Transverse colon (tissue), 4 donors: ENCODE results near the gene ASL. TPM values are rescaled to one million over a fixed set of nuclear protein-coding genes. Genes with fewer than 3 reads are reported as not detected.
"Not testable (repeated sequence)": the region's sequence is repeated elsewhere in the genome, so short reads cannot be mapped to it uniquely, and the experiment has no call there.

Experiments
- DNase-seq: peaks from one replicate; pipeline ENCODE4 v3.0.0-alpha.2; 2019
- H3K27ac ChIP-seq, 4 donors: fragments of 200-600 bp; sonication (generic); 2 replicates each; pipeline ENCODE4 v1.5.1; 2016 to 2018; ENCODE audit warnings: inconsistent platforms in 4 of 4
- H3K27me3 ChIP-seq: fragments of 200-600 bp; sonication (generic); 2 replicates; pipeline ENCODE4 v1.5.1; 2017; ENCODE audit warnings: inconsistent platforms
- H3K36me3 ChIP-seq, 4 donors: fragments of 200-600 bp; sonication (generic); 2 replicates each; pipeline ENCODE4 v1.5.1; 2017 to 2019; ENCODE audit warnings: inconsistent platforms in 4 of 4
- H3K4me1 ChIP-seq, 4 donors: fragments of 200-600 bp; sonication (generic); 2 replicates each; pipeline ENCODE4 v1.5.1; 2017 to 2020; ENCODE audit warnings: inconsistent platforms in 4 of 4
- H3K4me3 ChIP-seq, 4 donors: fragments of 200-600 bp; sonication (generic); 1 replicate in 1 of 4; 2 replicates in 3 of 4; pipeline versions ENCODE4 v1.5.1 to v1.6.1; 2017 to 2019; ENCODE audit warnings: inconsistent platforms in 4 of 4
- H3K9me3 ChIP-seq, 2 donors: fragments of 200-600 bp; sonication (generic); 2 replicates each; pipeline ENCODE4 v1.5.1; 2017 to 2019; ENCODE audit warnings: inconsistent platforms in 2 of 2
- EP300 ChIP-seq: sonication (generic); formaldehyde crosslinking; IDR thresholded peaks from one replicate; pipeline ENCODE4 v1.6.1; 2017; ENCODE audit warnings: antibody characterized with exemption, low read depth
- POLR2A ChIP-seq: fragments of 450-650 bp; IDR thresholded peaks from one replicate; pipeline ENCODE4 v1.6.1; 2016; ENCODE audit warnings: antibody characterized with exemption, mild to moderate bottlenecking, moderate library complexity
- POLR2AphosphoS5 ChIP-seq, 3 donors: sonication (generic); formaldehyde crosslinking; IDR thresholded peaks; one replicate each; pipeline ENCODE4 v1.6.1; 2016; ENCODE audit warnings: antibody characterized with exemption in 3 of 3
- WGBS, 2 donors: methylation state at CpG; one replicate each; pipeline ENCODE4 v1.1.5; 2018; ENCODE audit warnings: low coverage in 1 of 2; 5-methylcytosine and 5-hydroxymethylcytosine counted together
- in situ Hi-C, 4 donors: fragments of 200-750 bp; cut with MboI; loops; one replicate each; pipeline versions ENCODE4 v1.15.0 to v1.15.1; 2017; ENCODE audit warnings: low sequenced_read_pairs in 3 of 4, low pct_ligation_motif_present in 1 of 4, low pct_unique_long_range_greater_than_20kb in 1 of 4
- intact Hi-C: fragments of 100-400 bp; cut with DNase I; formaldehyde crosslinking; loops from one replicate; pipeline ENCODE4 v1.15.1; 2023; ENCODE audit warnings: low total_unique reads
- total RNA-seq, 4 donors: library from RNA; depleted of rRNA; stranded (reverse); fragments of >200 nt; gene quantifications; one replicate each; pipeline ENCODE4 v1.1.0, GENCODE V29; 2016
- TF ChIP-seq, protein P1 (sequence below), 5 experiments: fragments of 200-600 bp in 3 of 5; fragments of 450-650 bp in 2 of 5; sonication (generic) in 3 of 5; IDR thresholded peaks; 1 replicate in 2 of 5; 2 replicates in 3 of 5; pipeline ENCODE4 v1.5.1; 2016 to 2017; ENCODE audit warnings: antibody characterized with exemption in 5 of 5, inconsistent platforms in 3 of 5, mild to moderate bottlenecking in 2 of 5, moderate library complexity in 1 of 5

ASL gene
- total RNA-seq, 4 donors from 2014 or later = 77.2 to 179 (median 129) TPM

DNA sequence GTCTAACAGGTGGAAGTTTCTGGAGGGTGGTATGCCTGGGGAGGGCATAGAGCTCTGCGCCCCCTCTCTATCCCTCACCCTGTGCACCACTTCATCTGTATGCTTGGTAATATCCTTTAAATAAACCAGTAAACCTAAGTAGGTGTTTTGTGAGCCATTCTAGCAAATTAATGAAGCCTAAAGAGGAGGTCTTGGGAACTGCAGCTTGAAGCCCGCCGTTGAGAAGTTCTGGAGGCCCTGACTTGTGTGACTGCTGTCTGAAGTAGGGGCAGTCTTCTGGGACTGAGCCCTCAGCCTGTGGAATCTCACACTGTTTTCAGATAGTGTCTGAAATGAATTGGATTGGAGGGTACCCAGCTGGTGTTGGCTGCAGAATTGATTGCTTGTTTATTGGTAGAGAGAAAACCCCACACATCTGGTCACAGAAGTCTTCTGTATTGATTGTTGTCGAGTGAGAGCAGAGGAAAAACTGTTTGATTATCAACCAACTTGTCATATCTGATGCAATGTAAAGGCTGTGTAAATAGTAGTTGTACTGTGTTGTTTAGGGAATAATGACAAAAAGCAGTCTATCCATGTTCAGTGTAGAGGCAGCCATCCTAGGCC is 43.7 kb downstream of the ASL start:
- Histone ChIP-seq H3K27ac (no peak overlapping the region), H3K9me3 (no peaks in the 10 kb centered on the region), H3K27me3 (no peaks in the 10 kb centered on the region), H3K4me3 (no peak overlapping the region), H3K4me1 (peaks cover 21 to 48% (median 25%) of the 10 kb centered on the region in 4 donors), H3K36me3 (no peaks in the 10 kb centered on the region)
- in situ Hi-C loops (no loop called here), intact Hi-C loops (no loop called here)
- WGBS, 2 donors = 60 to 85% methylated on average over 1 to 4 of the region's 4 CpGs
- DNase-seq = no peak
- no peak for TF ChIP-seq POLR2A
- TF ChIP-seq POLR2AphosphoS5 (IDR thresholded peaks at IDR 0.05) = no peak
- TF ChIP-seq, protein P1, sequence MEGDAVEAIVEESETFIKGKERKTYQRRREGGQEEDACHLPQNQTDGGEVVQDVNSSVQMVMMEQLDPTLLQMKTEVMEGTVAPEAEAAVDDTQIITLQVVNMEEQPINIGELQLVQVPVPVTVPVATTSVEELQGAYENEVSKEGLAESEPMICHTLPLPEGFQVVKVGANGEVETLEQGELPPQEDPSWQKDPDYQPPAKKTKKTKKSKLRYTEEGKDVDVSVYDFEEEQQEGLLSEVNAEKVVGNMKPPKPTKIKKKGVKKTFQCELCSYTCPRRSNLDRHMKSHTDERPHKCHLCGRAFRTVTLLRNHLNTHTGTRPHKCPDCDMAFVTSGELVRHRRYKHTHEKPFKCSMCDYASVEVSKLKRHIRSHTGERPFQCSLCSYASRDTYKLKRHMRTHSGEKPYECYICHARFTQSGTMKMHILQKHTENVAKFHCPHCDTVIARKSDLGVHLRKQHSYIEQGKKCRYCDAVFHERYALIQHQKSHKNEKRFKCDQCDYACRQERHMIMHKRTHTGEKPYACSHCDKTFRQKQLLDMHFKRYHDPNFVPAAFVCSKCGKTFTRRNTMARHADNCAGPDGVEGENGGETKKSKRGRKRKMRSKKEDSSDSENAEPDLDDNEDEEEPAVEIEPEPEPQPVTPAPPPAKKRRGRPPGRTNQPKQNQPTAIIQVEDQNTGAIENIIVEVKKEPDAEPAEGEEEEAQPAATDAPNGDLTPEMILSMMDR (IDR thresholded peaks at IDR 0.05) = no peak

DNA sequence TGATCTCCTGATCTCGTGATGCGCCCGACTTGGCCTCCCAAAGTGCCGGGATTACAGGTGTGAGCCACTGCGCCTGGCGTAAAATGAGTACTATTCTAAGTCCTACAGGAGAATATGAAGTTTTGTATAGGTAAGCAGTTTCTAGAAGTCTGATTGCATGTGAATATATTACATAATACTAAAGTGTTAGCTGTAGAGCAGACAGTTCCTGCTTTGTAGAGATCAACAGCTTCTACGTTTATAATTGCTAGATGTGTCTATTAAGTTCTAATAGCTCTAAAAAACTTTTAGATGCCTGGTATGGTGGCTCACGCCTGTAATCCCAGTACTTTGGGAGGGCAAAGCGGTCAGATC is 47.5 kb downstream of the ASL start:
- intact Hi-C loops = no loop called here
- no peak for TF ChIP-seq POLR2A
- no peak for TF ChIP-seq EP300
- TF ChIP-seq, protein P1 (IDR thresholded peaks at IDR 0.05) = no peak
- TF ChIP-seq POLR2AphosphoS5 (IDR thresholded peaks at IDR 0.05) = no peak

DNA sequence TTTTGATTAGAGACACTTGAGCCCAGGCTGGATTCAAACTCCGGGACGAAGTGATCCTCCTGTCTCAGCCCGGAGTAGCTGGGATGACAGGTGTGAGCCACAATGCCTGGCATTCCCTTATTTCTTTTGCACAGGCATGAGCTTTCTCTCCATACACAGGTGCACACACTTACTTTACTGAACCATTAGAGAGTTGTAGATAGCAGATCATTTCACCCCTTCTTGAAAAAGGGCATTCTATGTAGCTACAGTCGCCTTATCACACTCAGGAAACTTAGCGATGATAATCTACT is 48.9 kb downstream of the ASL start:
- in situ Hi-C loops, H3K27me3 ChIP-seq, H3K36me3 ChIP-seq, intact Hi-C loops, DNase-seq, H3K4me3 ChIP-seq, H3K9me3 ChIP-seq, H3K27ac ChIP-seq: not testable (repeated sequence)
- 83 to 85% methylated on average over 5 of the region's 5 CpGs for WGBS, 2 donors
- H3K4me1 ChIP-seq = peaks cover 0 to 19% (median 9%) of the 10 kb centered on the region in 4 donors

More for the DNA sequence above, 47.5 kb downstream of the ASL start:
- in situ Hi-C loops = no loop called here
- Histone ChIP-seq H3K4me3 (no peak overlapping the region), H3K27ac (no peak overlapping the region), H3K27me3 (no peaks in the 10 kb centered on the region), H3K9me3 (no peaks in the 10 kb centered on the region), H3K4me1 (peaks cover 6 to 31% (median 16%) of the 10 kb centered on the region in 4 donors), H3K36me3 (no peaks in the 10 kb centered on the region)
- DNase-seq = no peak
- WGBS, 2 donors = 83 to 95% methylated on average over 1 to 9 of the region's 9 CpGs

DNA sequence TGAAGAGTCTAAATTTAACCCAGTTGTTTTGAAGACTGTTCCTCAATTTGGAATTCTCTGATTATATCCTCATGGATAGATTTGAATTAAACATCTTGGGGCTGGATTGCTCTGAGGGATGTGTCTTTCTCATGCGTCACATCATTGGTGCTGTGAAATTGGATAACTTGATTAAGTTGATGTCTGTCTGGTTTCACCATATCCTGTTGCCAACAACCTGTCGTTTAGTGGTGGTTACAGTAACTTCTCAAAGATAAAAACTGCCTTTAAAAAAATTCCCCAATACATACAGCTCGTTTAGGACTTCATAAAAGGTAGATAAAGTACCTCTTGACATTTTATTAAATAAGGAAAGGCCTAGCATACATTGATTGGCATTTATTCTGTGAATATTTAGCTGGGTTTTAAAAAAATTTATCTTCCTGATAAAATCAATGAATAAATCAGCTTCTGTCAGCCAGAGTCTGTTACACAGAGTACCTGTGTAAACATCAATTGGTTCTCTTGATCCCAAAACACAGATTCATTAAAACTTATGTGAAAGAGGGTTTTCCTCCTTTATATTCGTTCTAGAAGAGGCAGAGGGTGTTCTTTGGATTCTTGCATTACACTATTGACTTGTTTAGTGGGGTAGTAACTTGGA is 49.6 kb downstream of the ASL start:
- intact Hi-C loops = no loop called here
- peaks cover 0 to under 1% (median 0%) of the 10 kb centered on the region in 4 donors for H3K36me3 ChIP-seq
- peaks cover 0 to 19% (median 9%) of the 10 kb centered on the region in 4 donors for H3K4me1 ChIP-seq
- WGBS, 2 donors = 38 to 59% methylated on average over 3 to 4 of the region's 4 CpGs
- H3K27ac ChIP-seq = no peak overlapping the region
- H3K4me3 ChIP-seq = no peak overlapping the region
- TF ChIP-seq, protein P1 (IDR thresholded peaks at IDR 0.05) = no peak
- TF ChIP-seq POLR2AphosphoS5 (IDR thresholded peaks at IDR 0.05) (no peak), POLR2A (no peak), EP300 (no peak)
- in situ Hi-C loops = no loop called here
- no peaks in the 10 kb centered on the region for H3K9me3 ChIP-seq
- DNase-seq = no peak
- H3K27me3 ChIP-seq = no peaks in the 10 kb centered on the region

DNA sequence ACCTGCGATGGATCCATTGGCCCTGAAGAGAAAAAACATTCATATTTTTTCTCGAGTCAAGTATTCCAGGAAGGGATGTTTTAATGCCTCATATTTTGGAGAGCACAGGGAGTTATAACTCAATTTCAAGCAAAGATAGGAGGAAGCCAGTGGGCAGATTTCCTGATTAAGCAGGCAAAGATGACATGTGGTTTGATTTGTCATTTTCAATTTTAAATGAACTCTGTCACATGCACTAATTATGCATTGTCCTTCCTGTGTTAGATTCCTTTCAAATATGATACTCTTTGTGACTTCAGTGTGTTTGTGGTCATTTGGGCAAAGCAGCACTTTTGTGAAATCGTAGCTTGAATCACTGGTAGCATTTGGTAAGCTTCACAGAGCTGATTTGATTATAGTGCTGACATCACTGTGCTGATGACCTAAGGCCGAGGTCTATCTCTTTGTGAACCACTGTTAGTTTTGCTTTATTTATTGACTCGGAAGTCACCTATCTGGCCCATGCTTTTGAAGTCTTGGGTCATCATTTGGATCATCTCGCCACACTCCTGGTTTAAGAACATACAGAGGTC is 50.2 kb downstream of the ASL start:
- H3K4me1 ChIP-seq = peaks cover 0 to 19% (median 9%) of the 10 kb centered on the region in 4 donors
- H3K36me3 ChIP-seq, H3K27me3 ChIP-seq, intact Hi-C loops, H3K27ac ChIP-seq, H3K9me3 ChIP-seq, in situ Hi-C loops, H3K4me3 ChIP-seq, DNase-seq: not testable (repeated sequence)
- 73 to 86% methylated on average over 5 to 6 of the region's 6 CpGs for WGBS, 2 donors

DNA sequence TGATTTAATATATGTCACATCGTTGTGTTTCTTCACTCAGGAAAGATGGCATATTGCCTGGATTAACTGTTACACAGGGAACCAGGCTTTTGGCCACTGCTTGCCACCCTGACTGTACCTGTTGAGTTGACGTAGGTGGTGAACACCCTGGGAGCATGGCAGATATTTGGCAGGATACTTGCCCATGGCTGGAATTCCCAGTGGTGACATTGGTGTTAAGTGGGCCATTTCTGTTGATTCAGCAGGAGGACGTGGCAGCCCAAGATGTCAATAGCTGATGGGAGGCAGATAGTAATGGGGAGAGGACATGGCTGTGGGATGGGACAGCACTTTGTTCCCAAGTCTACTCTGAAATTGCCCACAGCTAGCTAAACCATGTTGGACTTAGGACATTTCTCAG is 51.6 kb downstream of the ASL start:
- intact Hi-C loops, H3K27me3 ChIP-seq, H3K27ac ChIP-seq, in situ Hi-C loops, DNase-seq, H3K4me3 ChIP-seq, H3K9me3 ChIP-seq: not testable (repeated sequence)
- WGBS, 2 donors = 94% methylated on average over 3 of the region's 3 CpGs; no CpG with 5 or more reads in 1 of the 2 donors
- H3K4me1 ChIP-seq = peaks cover 0 to 19% (median 9%) of the 10 kb centered on the region in 4 donors
- peaks cover 0 to 18% (median 8%) of the 10 kb centered on the region in 4 donors for H3K36me3 ChIP-seq
